Muscle of back (tissue), 11 donors: Measurements from ENCODE around the gene CLEC2A. TPM values are rescaled to one million over a fixed set of nuclear protein-coding genes. Genes with fewer than 3 reads are reported as not detected.
A peak's percentile ranks its signal among the peaks of the same experiment; 100 is the strongest.
"Not testable (repeated sequence)": the region's sequence is repeated elsewhere in the genome, so short reads cannot be mapped to it uniquely, and the experiment has no call there.

ENCODE experiments used
- DNase-seq, 3 donors: peaks; one replicate each; pipeline versions ENCODE4 v3.0.0 to v3.0.0-alpha.2; 2013
- polyA plus RNA-seq, 10 donors: library from polyadenylated mRNA; unstranded; fragments of 120-200 nt; gene quantifications; one replicate each; pipeline ENCODE4 v1.2.1, GENCODE V29; 2013; ENCODE audit not compliant: insufficient read length in 10 of 10

CLEC2A gene
- polyA plus RNA-seq, 10 donors, result 0.61 TPM; not detected in 9

GRCh38 chr12:9881988-9882387 is 50.2 kb downstream of the CLEC2A start:
- DNase-seq, result no peak

GRCh38 chr12:9881246-9881645 is 50.9 kb downstream of the CLEC2A start, which contains the start of gene KLRF2:
Gene KLRF2, plus strand, starts transcription at chr12:9881489. Its CDS starts 107 bp downstream, at chr12:9881596.
- no peak for DNase-seq

- DNase-seq, result no peak
These were observed 51.6 kb downstream of the CLEC2A start for GRCh38 chr12:9880532-9881078.

GRCh38 chr12:9876120-9876519 is 56.0 kb downstream of the CLEC2A start:
- not testable (repeated sequence) for DNase-seq

DNA sequence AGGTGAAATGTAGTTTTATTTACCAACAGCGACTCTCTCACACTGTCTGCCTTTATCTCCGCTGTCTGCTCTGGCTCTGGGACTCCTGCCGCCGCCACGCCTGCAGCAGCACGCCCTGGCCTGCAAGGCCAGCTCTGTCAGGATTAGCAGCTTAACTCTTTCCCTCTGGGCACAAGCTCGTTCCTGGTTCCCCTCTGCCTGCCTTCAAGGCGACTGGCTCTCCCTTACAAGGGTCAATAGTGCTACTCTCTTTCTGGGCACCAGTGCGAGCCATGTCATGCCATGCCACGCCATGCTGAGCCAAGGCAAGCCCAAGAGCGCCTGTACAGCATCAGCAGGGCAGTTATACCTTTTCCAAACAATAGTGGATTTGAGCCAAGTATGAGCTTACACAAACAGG is 59.4 kb downstream of the CLEC2A start:
- peak in 2 of 3 donors; percentile 24 to 55 for DNase-seq

DNA sequence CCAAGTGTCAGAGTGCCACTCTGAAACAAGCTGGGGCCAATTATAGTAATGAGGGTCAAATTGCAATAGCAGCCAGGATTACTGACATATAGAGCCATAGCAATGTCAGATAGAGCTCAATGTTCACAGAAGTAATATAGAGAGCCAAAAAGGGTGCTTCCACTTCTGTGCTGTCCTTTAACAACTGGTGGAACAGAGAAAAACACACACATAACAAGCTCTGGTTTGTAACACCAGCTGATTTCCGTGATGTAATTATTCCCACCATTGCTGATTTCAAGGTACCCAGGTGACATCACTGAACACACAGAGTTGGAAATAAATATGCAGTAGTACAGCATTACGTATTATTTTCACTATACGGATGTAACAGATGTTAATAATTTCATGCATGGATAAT is 60.0 kb downstream of the CLEC2A start:
- DNase-seq, result peak in 2 of 3 donors; percentile 28 to 58

DNA sequence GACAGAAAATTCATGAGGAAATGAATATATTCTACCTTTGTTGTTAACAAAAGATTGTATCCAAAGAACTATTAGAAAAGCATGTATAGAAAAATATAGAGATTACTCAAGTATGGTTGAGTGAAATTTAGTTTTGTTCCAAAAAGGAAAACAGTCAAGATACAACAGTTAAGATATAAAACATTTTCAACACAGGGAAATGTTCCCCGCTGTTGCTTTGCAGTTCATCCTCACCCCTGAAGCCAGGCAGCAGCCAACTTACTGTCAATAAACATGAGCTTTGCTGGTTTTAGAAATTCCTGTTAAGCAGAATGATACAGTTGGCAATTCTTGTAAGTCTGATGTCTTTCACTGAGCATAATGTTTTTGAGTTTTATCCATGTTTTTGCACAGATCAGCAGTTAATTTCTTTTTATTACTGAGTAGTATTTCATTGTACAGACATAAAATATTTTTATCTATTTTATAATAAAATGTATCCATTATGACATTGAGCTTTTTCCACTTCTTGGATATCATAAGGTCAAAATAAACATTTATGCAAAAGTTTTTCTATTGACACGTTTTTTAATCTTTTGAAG is 61.8 kb downstream of the CLEC2A start:
- peak in 2 of 3 donors; percentile 34 to 53 for DNase-seq

- DNase-seq, result peak; percentile 48 to 74 (median 61)
These were observed 62.6 kb downstream of the CLEC2A start, which contains the start of gene CLEC2B for GRCh38 chr12:9869307-9870161. Gene CLEC2B, minus strand, starts transcription at chr12:9869354.

- DNase-seq, result no peak
These were observed 63.2 kb downstream of the CLEC2A start for GRCh38 chr12:9868951-9869306.

DNA sequence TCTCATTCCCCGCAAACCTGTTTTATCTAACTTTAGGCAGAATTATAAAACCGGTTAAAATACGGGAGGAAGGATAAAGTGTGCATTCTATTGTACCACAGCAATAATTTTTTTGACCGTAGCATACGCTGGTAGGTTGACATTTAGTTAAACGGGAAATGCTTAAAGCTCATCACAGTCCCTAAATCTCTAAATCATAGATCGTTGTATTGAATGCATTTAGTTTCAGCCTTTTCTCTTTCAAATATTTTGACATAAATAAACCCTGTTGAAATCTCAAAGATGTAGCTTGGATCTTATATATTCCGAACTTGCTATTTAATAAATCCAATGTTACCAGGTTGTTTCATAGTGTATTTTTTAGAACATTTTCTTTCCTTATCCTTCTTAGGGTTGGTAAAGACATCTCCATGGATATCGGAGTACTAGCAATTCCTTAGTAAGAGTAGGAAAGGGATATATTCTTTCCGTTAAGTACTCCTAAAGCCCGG is 63.8 kb downstream of the CLEC2A start:
- no peak for DNase-seq

GRCh38 chr12:9867531-9867930 is 64.6 kb downstream of the CLEC2A start:
- no peak for DNase-seq

DNA sequence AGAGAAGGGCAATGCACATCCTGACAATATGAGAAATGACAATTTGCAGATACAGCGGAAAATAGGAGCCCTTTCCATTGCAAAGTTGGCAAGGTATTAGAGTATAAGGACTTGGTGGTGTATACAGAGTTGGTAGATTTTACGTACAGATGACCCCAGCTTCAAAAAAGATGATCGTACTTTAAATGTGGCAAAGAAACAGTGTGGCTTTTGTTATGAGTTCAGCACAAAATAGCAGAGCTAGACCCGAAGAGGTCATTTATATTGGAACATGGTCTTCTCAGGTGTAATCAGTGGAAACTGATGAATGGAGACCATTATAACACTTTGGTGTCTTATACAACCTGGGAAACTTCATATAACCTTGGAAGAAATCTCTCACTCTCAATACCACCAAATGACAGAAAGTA is 65.3 kb downstream of the CLEC2A start:
- no peak for DNase-seq

DNA sequence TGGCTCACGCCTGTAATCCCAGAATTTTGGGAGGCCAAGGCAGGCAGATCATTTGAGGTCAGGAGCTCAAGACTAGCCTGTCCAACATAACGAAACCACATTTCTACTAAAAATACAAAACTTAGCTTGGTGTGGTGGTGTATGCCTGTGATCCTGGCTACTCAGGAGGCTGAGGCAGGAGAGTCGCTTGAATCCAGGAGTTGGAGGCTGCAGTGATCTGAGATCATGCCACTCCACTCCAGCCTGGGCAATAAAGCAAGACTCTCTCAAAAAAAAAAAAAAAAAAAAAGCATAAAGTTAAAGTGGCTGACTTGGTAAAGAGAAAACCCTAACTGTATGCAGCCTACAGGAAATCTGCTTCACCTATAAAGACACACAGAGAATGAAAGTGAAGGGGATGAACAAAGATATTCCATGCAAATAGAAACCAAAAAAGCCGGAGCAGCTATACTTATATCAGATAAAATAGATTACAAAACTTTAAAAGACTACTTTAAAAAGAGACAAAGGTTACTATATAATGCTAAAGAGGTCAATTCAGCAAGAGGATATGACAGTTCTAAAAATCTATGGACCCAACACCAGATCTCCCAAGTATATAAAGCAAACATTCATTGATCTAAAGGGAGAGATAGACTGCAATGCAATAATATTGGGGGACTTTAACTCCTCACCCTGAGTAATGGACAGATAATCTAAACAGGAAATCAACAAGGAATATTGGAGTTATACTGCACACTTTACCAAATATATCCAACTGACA is 67.1 kb downstream of the CLEC2A start:
- no peak for DNase-seq

Other genes starting within 250 kb of the CLEC2A start
- gene CLECL1, start 199.3 kb downstream of the CLEC2A start, polyA plus RNA-seq, result under 1 TPM in 4 of 10 donors, not detected in 6; 0.23 to 0.50 (median 0.38) TPM
- 10 to 100 TPM in 1 of 10 donors, 1 to 10 TPM in 5, under 1 TPM in 4; 0.31 to 25.0 (median 1.2) TPM for gene CD69, start 171.5 kb downstream of the CLEC2A start, polyA plus RNA-seq
- gene KLRF1, start 104.9 kb downstream of the CLEC2A start, polyA plus RNA-seq, result under 1 TPM in 8 of 10 donors, not detected in 2; 0.22 to 0.67 (median 0.38) TPM
- gene CLEC2B, start 63.0 kb downstream of the CLEC2A start, polyA plus RNA-seq, result 1 to 10 TPM; 1.3 to 7.2 (median 2.5) TPM
- not detected for gene KLRF2, start 50.9 kb downstream of the CLEC2A start, polyA plus RNA-seq
- 1 to 10 TPM in 4 of 10 donors, under 1 TPM in 6; 0.26 to 1.4 (median 0.52) TPM for gene CLEC12A, start 39.0 kb upstream of the CLEC2A start, polyA plus RNA-seq
- under 1 TPM in 5 of 10 donors, not detected in 5; 0.12 to 0.32 (median 0.18) TPM for gene CLEC1B, start 66.8 kb upstream of the CLEC2A start, polyA plus RNA-seq
- gene CLEC12B, start 78.3 kb upstream of the CLEC2A start, polyA plus RNA-seq, result under 1 TPM in 2 of 10 donors, not detected in 8; 0.21 to 0.24 TPM
- gene CLEC9A, start 98.3 kb upstream of the CLEC2A start, polyA plus RNA-seq, result under 1 TPM in 9 of 10 donors, not detected in 1; 0.11 to 0.54 (median 0.20) TPM
- gene CLEC1A, start 166.6 kb upstream of the CLEC2A start, polyA plus RNA-seq, result 1 to 10 TPM; 2.1 to 5.4 (median 2.7) TPM
- 1 to 10 TPM; 1.0 to 4.2 (median 1.5) TPM for gene CLEC7A, start 197.8 kb upstream of the CLEC2A start, polyA plus RNA-seq
- 1 to 10 TPM in 4 of 10 donors, under 1 TPM in 6; 0.17 to 1.6 (median 0.79) TPM for gene OLR1, start 239.8 kb upstream of the CLEC2A start, polyA plus RNA-seq
- under 1 TPM in 6 of 10 donors, not detected in 4; 0.07 to 0.49 (median 0.16) TPM for gene TMEM52B, start 246.7 kb upstream of the CLEC2A start, polyA plus RNA-seq